Measurements from ENCODE around the gene PCSK5. TPM values are rescaled to one million over a fixed set of nuclear protein-coding genes. Genes with fewer than 3 reads are reported as not detected.

The PCSK5 gene
- total RNA-seq, 1 experiment from 2014 or later: 7.5 TPM

DNA sequence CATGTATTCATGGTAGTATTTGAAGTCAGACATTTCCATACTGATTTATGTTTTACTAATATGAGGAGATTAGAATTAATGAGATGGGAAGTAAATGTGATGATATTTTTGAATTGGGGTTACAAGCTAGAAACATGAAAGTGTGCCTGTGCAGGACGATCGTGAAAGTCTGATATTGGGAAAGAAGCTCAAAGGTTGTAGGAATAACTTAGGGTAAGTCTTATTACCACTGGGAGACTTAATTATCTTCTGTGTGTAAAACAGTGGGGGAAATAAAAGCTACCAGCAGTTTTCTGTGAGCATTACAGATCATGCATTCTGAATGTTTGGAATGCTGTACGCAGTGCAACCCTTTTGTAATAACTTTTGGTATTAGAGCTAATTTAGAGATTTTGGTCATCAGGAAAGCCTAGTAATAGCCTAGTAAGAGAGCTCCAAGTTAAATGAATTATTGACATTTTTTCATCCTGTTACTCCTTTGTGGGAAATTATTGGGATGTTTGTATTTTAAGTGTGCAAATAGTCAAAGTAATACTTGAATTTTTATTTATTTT, 153.9 kb downstream of the PCSK5 start:
- peaks cover 2 to 3% (median 3%) of the 10 kb centered on the region in 3 experiments; a peak in 5 of 7 replicates for H3K36me3 Mint-ChIP-seq (ENCODE audit: insufficient read depth in 1 of 3, low read depth in 3 of 3)
- no peak overlapping the region for H3K4me3 Mint-ChIP-seq
- Histone ChIP-seq H4K91ac (ENCODE audit: insufficient read length, low read depth, low read length) (no peak overlapping the region), H2BK120ac (ENCODE audit: low read depth, low read length, poor library complexity, severe bottlenecking) (no peak overlapping the region), H3K27ac (ENCODE audit: insufficient read length, low read depth, low read length) (no peak overlapping the region), H3K23ac (ENCODE audit: insufficient read length, low read depth, low read length) (no peak overlapping the region), H3K9ac (ENCODE audit: extremely low read depth, insufficient read length, low read length) (no peak overlapping the region), H4K20me1 (ENCODE audit: control insufficient read depth, insufficient read depth, insufficient read length) (no peaks in the 10 kb centered on the region), H3K27me3 (ENCODE audit: insufficient read depth, low read length) (no peaks in the 10 kb centered on the region), H3K23me2 (ENCODE audit: insufficient read length, low read depth, low read length, poor library complexity, severe bottlenecking) (no peaks in the 10 kb centered on the region), H2BK12ac (ENCODE audit: insufficient read length, low read depth, low read length) (no peak overlapping the region), H3K79me1 (ENCODE audit: insufficient read depth, low read depth, low read length, poor library complexity, severe bottlenecking) (no peaks in the 10 kb centered on the region), H3K56ac (ENCODE audit: insufficient read length, low read depth, low read length) (no peak overlapping the region), H2AK5ac (ENCODE audit: insufficient read length, low read length) (no peak overlapping the region), H3K4ac (ENCODE audit: low read depth, low read length) (no peak overlapping the region), H2BK20ac (ENCODE audit: low read depth, low read length, poor library complexity, severe bottlenecking) (no peak overlapping the region), H4K5ac (ENCODE audit: insufficient read length, low read depth, low read length) (no peak overlapping the region), H3K79me2 (ENCODE audit: insufficient read depth, low read length) (no peaks in the 10 kb centered on the region), H3T11ph (ENCODE audit: low read length) (no peak overlapping the region), H3K9me3 (ENCODE audit: control insufficient read depth, low read depth, low read length) (no peaks in the 10 kb centered on the region), H3K4me2 (ENCODE audit: insufficient read depth, insufficient read length, low read length) (no peak overlapping the region), H3K14ac (ENCODE audit: insufficient read depth, low read length) (no peak overlapping the region), H2BK5ac (ENCODE audit: insufficient read length, low read length) (no peak overlapping the region), H4K8ac (replicated peaks; ENCODE audit: insufficient read length, low read depth, low read length) (no peak overlapping the region), H2AFZ (ENCODE audit: low read length) (no peak overlapping the region), H3K4me1 (ENCODE audit: insufficient read depth, low read length) (peaks cover 3% of the 10 kb centered on the region; the same call in 1 of the 2 replicates), H2BK15ac (ENCODE audit: low read depth, low read length) (no peak overlapping the region), H3K18ac (ENCODE audit: insufficient read length, low read depth, low read length) (no peak overlapping the region)
- peaks cover 16 to 21% of the 10 kb centered on the region in 2 experiments for H3K4me1 Mint-ChIP-seq
- no peaks in the 10 kb centered on the region for H3K27me3 Mint-ChIP-seq (ENCODE audit: low read depth)
- no peaks in the 10 kb centered on the region for H3K9me3 Mint-ChIP-seq
- peak overlapping the region in 2 of 3 experiments; percentile 10 to 59; a peak in 2 of 7 replicates for H3K27ac Mint-ChIP-seq
- TF ChIP-seq, protein P1, sequence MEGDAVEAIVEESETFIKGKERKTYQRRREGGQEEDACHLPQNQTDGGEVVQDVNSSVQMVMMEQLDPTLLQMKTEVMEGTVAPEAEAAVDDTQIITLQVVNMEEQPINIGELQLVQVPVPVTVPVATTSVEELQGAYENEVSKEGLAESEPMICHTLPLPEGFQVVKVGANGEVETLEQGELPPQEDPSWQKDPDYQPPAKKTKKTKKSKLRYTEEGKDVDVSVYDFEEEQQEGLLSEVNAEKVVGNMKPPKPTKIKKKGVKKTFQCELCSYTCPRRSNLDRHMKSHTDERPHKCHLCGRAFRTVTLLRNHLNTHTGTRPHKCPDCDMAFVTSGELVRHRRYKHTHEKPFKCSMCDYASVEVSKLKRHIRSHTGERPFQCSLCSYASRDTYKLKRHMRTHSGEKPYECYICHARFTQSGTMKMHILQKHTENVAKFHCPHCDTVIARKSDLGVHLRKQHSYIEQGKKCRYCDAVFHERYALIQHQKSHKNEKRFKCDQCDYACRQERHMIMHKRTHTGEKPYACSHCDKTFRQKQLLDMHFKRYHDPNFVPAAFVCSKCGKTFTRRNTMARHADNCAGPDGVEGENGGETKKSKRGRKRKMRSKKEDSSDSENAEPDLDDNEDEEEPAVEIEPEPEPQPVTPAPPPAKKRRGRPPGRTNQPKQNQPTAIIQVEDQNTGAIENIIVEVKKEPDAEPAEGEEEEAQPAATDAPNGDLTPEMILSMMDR (conservative IDR thresholded peaks at IDR 0.05): no peak
- no CpG with 5 or more reads among the region's 3 CpGs for WGBS (ENCODE audit: extremely low coverage, insufficient read length, low lambda C conversion rate)
- DNase-seq: no peak

Data from H9 (cell line).